Natural killer cell treated with Interleukin-12 subunit alpha and Interleukin-12 subunit beta and Interleukin-15 and Interleukin-18, amount 100 ng/mL, for 72 hours (primary cell): ENCODE results near the gene CENPB. TPM values are rescaled to one million over a fixed set of nuclear protein-coding genes. Genes with fewer than 3 reads are reported as not detected.

Experiments
- ATAC-seq, 2 donors: fragments of 150-1000 bp; cut with Tn5 transposase in 1 of 2; sonication (Bioruptor Pico), chemical (Tn5 transposase) in 1 of 2; 2 replicates each; pipeline ENCODE4 v1.10.0; 2021
- DNase-seq: peaks from one replicate; pipeline ENCODE4 v3.0.0; 2022; ENCODE audit warnings: low spot score
- H3K27ac Mint-ChIP-seq, 2 donors: 1 replicate in 1 of 2; 2 replicates in 1 of 2; pipeline ENCODE4 v1.8.0; 2022; ENCODE audit warnings: mixed read lengths in 2 of 2, mild to moderate bottlenecking in 1 of 2, moderate library complexity in 1 of 2
- H3K27me3 Mint-ChIP-seq, 2 donors: 1 replicate in 1 of 2; 2 replicates in 1 of 2; pipeline ENCODE4 v1.8.0; 2022; ENCODE audit warnings: mixed read lengths in 2 of 2
- H3K36me3 Mint-ChIP-seq: one replicate; pipeline ENCODE4 v1.8.0; 2022; ENCODE audit warnings: mixed read lengths
- H3K4me1 Mint-ChIP-seq, 2 donors: 1 replicate in 1 of 2; 2 replicates in 1 of 2; pipeline ENCODE4 v1.8.0; 2022; ENCODE audit warnings: low read depth in 2 of 2, mixed read lengths in 2 of 2, mild to moderate bottlenecking in 1 of 2
- H3K4me3 Mint-ChIP-seq: one replicate; pipeline ENCODE4 v1.8.0; 2022; ENCODE audit warnings: mixed read lengths
- H3K9me3 Mint-ChIP-seq: 2 replicates; pipeline ENCODE4 v1.8.0; 2022; ENCODE audit warnings: mixed read lengths
- total RNA-seq, 2 donors: library from RNA; stranded (reverse); gene quantifications; one replicate each; pipeline ENCODE4 v1.2.3, GENCODE V29; 2022

The CENPB gene
- total RNA-seq, 2 donors from 2014 or later, result 75.4 to 118 TPM

DNA sequence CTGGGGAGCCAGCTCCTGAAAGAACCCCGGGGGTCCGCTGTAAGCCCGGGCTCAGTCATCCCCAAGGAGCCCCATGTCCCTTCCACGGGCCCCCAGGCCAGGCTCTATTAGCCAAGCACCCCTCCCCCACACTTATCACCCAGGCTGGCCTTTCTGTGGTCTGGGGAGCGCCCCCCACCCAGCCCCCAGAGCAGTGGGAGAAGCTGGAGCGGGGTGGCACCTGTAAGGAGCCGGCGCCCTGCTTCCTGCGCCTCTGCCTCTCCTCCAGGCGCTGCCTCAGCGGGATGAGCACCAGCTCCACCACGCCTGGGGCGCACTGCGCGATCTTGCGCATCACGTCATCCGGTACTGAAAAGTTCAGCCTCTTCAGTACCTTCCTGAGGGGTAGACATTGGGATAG is 7.6 kb downstream of the CENPB start:
- DNase-seq (no peak), ATAC-seq (no peak)
- H3K4me3 Mint-ChIP-seq, result peak overlapping the region; percentile 39
- H3K36me3 Mint-ChIP-seq, result no peaks in the 10 kb centered on the region
- peaks cover 32 to 36% of the 10 kb centered on the region in 2 donors for H3K4me1 Mint-ChIP-seq
- no peaks in the 10 kb centered on the region for H3K9me3 Mint-ChIP-seq
- no peaks in the 10 kb centered on the region for H3K27me3 Mint-ChIP-seq
- no peak overlapping the region for H3K27ac Mint-ChIP-seq

DNA sequence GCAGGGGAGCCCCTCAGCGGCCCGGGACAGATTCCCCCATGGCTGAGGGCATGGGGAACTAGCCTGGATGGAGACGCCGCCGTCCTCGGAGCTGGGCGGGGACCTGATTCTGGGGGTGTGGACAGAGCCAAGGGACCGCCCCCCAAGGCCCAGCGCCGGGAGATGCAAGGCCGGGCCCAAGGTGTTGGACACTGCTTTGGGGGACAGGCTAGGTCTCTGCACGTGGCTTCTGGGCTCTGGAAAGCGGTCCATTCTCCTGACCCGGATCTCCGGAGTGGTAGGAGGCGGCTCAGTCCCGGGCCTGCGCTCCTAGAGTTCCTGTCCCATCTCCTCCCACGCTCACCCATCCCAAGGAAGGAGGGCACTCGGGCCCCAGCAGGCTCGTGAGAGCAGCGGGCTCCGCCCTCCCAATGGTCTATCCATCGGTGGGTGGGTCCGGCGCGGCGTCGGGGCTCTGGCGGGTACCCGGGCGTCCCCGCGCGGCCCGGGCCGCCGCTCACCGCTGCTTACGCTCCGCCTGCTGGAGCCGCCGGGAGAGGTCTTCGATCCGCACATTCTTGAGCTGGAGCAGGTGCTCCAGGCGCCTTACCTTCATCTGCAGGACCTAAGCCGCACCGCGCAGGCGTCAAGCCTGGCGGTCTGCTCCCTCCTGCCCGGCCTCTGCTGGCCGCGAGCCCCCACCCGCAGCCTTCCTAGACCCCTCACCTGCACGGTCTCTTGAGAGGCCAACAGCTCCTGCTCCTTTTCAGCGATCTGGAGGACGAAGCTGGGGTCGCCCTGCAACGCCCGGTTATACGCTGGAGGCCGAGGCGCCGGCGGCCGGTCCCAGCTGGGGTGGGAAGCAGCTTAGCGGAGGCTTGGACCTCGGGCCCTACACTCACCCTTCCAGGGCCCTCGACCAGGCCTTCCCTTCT is 8.6 kb downstream of the CENPB start:
- H3K27ac Mint-ChIP-seq, result no peak overlapping the region
- peaks cover 0 to 2% of the 10 kb centered on the region in 2 donors for H3K27me3 Mint-ChIP-seq

DNA sequence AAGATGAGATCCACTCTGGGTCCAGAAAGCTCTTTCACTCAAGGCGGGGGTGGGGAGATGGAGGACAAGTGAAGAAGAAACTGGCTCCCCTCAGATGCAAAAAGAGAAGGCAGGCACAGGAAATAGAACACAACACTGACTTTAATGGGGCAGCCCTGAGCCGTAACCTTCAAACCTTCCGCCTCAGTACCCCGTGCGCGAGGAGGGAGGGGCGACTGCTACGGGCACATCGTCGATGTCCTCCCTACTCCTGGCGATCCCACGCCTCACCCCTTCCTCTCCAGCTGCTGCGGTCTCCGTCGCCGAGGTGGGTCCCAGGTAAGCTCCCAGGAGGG is 9.2 kb downstream of the CENPB start:
- ATAC-seq, result peak; percentile 18 to 49
- H3K36me3 Mint-ChIP-seq, result no peaks in the 10 kb centered on the region
- H3K4me1 Mint-ChIP-seq, result peaks cover 27 to 31% of the 10 kb centered on the region in 2 donors
- H3K27ac Mint-ChIP-seq, result no peak overlapping the region
- no peak for DNase-seq
- peak overlapping the region; percentile 70 for H3K4me3 Mint-ChIP-seq
- H3K9me3 Mint-ChIP-seq, result no peaks in the 10 kb centered on the region
- H3K27me3 Mint-ChIP-seq, result peaks cover 0 to 2% of the 10 kb centered on the region in 2 donors

More for the DNA sequence above, 8.6 kb downstream of the CENPB start:
- Mint-ChIP-seq H3K9me3 (no peaks in the 10 kb centered on the region), H3K36me3 (no peaks in the 10 kb centered on the region), H3K4me3 (peak overlapping the region; percentile 70), H3K4me1 (peaks cover 27 to 31% of the 10 kb centered on the region in 2 donors)
- ATAC-seq (peak; percentile 83 to 84), DNase-seq (no peak)

DNA sequence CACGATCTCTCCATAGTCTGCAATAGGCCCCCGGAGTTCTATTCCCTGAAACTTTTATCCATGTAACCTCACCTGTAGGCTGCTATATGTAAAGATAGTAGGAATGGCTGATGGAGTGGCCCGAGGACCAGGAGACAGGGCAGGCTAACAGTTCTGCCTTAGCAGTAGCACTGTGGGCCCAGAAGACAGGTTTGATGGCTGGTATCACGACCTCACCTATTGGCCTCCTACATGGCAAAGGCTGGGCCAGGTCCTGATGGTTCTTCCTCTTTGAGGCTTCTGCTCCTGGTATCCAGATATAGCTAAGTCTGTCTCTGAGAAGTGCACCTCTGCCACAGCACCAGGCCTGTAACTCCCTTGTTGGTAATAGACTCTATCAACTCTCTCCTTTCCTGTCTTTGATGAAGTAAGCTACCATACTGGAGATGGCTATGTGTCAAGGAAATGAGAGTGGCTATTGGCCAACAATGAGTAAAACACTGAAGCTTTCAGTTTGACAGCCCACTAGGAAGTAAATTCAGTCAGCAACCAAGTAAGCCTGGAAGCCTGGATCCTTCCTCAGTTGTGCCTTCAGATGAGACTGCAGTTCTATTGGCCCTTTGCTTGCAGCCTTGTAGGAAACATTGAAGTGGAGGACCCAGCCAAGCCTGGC is 11.0 kb downstream of the CENPB start:
- no peak overlapping the region for H3K27ac Mint-ChIP-seq
- no peaks in the 10 kb centered on the region for H3K36me3 Mint-ChIP-seq
- no peak for ATAC-seq
- no peak for DNase-seq
- H3K27me3 Mint-ChIP-seq, result peaks cover 0 to 2% of the 10 kb centered on the region in 2 donors
- H3K9me3 Mint-ChIP-seq, result no peaks in the 10 kb centered on the region
- H3K4me1 Mint-ChIP-seq, result peaks cover 13 to 15% of the 10 kb centered on the region in 2 donors
- no peak overlapping the region for H3K4me3 Mint-ChIP-seq

DNA sequence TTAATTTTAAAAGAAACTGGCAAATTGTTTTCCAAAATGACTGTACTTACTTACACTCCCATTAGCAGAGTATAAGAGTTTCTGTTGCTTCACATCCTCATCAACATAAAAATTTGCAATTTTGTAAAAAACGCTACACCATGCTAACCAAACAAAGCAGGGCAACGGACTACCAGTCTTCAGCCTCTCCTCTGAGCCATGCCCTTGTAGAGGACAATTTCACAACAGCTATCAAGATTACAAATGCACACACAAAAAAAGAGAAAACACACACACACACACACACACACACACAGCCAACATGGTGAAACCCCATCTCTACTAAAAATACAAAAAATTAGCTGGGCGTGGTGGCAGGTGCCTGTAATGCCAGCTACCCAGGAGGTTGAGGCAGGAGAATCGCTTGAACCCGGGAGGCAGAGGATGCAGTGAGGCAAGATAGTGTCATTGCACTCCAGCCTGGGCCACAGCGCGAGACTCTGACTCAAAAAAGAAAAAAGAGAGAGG is 14.9 kb downstream of the CENPB start:
- no peak overlapping the region for H3K4me3 Mint-ChIP-seq
- peaks cover 0 to 2% of the 10 kb centered on the region in 2 donors for H3K27me3 Mint-ChIP-seq
- peaks cover 9 to 13% of the 10 kb centered on the region in 2 donors for H3K4me1 Mint-ChIP-seq
- no peaks in the 10 kb centered on the region for H3K9me3 Mint-ChIP-seq
- H3K27ac Mint-ChIP-seq, result no peak overlapping the region
- ATAC-seq (no peak), DNase-seq (no peak)
- H3K36me3 Mint-ChIP-seq, result no peaks in the 10 kb centered on the region

DNA sequence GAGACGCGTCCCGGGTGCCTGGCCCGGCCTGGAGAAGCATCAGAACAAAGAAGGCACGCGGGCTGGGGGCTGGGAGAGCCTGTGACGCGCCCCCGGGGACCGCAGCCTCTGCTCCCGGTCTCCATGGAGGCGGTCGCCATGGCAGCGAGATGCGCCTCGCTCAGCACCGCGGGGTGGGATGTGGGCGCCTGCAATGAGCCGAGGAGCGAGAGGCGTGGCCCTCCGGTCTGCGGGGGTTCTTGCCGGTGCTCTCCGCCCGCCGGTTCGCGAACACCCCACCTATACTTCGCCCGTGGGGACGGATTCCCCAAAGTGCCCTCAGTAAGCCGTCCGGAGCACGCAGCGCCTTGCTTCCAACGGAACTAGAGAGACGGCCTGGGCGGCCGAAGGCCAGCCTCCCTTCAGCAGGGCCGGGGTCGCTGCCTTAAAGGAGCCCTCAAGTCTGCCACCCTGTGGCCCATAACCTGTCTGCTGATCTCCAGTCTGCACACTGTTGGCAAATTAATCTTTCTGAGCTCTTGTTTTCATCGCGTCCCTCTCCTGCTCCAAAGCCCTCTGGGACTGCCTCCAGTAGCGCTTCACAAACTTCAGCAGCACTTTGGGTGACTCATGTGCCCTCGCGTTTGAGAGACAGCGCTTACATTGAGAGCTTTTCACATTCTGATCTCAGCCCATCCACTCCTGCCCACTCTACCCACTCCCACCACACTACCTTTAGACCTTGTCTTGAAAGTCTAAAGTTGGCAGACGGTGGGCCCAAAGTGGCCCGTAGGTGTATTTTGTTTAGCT is 18.0 kb downstream of the CENPB start:
- H3K4me3 Mint-ChIP-seq, result peak overlapping the region; percentile 95
- peaks cover 9 to 12% of the 10 kb centered on the region in 2 donors for H3K4me1 Mint-ChIP-seq
- ATAC-seq (peak; percentile 67 to 72), DNase-seq (peak; percentile 82)
- H3K27ac Mint-ChIP-seq, result peak overlapping the region; percentile 78 to 79
- H3K9me3 Mint-ChIP-seq, result no peaks in the 10 kb centered on the region
- no peaks in the 10 kb centered on the region for H3K36me3 Mint-ChIP-seq
- no peaks in the 10 kb centered on the region for H3K27me3 Mint-ChIP-seq

DNA sequence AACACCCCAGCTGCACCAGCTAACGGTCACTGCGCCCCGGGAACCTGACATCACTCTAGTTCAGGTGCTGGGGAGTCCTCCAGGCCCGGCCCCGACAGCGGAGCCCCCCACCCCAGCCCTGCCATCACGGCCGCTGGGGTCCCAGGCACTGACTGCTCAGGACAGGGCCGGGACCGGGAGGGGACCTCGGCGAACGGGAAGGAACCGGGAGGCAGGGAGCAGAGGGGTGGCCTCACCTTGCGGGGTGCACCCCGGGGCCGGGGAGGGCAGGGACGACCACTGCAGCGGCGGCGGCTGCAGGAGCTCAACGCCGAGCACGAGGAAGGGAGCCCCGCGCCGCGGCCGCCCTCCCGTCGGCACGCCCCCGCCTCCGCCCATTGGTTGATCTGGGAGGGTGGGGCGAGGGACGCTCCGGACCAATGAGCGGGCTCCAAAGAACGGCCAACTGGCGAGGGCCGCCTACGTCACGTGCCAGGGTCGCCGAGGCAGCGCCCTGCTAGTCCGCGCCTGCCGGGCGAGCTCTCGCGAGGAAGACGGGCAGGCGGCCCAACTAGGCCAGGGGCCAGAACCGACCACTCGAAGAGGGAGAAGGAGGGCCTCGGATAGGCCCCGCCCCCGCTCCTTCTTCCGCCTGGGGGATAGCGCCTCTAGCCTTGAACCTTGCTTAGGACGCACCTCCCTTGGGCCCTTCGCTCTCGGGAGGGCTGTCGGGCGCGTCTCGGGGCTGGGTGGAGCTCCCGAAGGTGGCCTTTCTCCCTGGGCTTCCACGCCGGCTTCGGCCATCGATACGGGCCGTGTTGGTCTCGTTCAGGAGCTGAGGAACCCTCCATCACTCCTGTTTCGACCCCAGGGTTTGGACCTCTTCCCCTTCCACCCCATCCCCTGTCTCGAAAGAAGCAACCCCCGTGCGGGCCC is 18.9 kb downstream of the CENPB start, which contains the start of gene ADISSP:
Gene ADISSP (minus strand): TSS at position 327 of the 915 bp plus-strand sequence. CDS start 7,653 bp downstream, outside the sequence.
- peaks cover 9 to 12% of the 10 kb centered on the region in 2 donors for H3K4me1 Mint-ChIP-seq
- no peaks in the 10 kb centered on the region for H3K27me3 Mint-ChIP-seq
- H3K27ac Mint-ChIP-seq, result peak within 1 kb of the TSS; percentile 78 to 79
- ATAC-seq, result peak; percentile 97
- DNase-seq, result peak; percentile 100
- H3K9me3 Mint-ChIP-seq, result no peaks in the 10 kb centered on the region
- peak within 1 kb of the TSS; percentile 95 for H3K4me3 Mint-ChIP-seq
- H3K36me3 Mint-ChIP-seq, result no peaks in the 10 kb centered on the region

DNA sequence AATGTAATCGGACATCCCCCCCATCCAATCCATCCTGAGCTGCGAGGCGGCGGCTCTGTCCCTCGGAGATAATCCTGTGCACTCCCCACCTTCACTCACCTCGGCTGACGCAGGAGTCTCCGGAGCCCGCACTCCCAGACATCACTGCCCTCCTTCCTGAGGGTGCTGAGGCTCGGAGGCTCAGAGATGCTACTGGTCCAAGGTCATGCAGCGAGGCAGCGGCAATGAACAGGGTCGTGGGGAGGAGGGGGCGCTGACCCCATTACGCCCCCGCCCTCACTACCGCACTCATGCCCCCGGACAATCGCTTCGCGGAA is 19.5 kb downstream of the CENPB start:
- Mint-ChIP-seq H3K27me3 (no peaks in the 10 kb centered on the region), H3K4me1 (peaks cover 9 to 12% of the 10 kb centered on the region in 2 donors), H3K36me3 (no peaks in the 10 kb centered on the region), H3K4me3 (peak overlapping the region; percentile 95), H3K27ac (no peak overlapping the region), H3K9me3 (no peaks in the 10 kb centered on the region)
- no peak for DNase-seq
- no peak for ATAC-seq

DNA sequence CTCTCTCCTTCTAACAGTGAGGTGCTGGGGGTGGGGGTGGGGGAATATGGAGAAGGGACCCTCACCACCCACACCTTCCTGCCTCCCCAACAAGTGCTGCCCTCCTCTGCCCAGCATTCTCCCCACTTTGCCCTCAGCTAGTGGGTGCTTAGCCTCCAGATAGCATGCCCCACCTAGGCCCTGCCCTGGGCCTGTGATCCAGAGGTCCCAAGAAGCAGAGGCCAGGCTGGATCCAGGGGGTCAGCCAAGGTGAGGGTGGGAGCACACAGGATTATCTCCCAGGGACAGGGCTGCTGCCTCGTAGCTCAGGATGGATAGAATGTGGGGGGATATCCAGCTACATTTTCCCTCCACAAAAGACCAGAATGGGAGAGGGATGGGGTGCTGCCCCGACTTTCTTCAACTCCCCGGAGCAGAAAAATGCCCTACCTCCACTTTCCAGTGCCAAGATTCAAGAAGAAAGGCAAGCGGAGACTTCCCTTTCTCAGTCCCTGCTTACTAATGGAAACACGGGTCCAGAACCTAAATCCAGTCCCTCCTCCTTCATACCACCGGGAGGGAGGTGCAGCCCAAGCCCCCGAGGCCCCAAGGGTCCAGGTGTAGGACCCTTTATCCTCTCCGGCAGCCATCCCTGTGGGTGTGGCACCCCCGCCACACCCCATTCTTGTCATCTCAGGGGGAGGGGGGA is 20.0 kb downstream of the CENPB start:
- ATAC-seq, result no peak
- Mint-ChIP-seq H3K27me3 (no peaks in the 10 kb centered on the region), H3K36me3 (no peaks in the 10 kb centered on the region), H3K9me3 (no peaks in the 10 kb centered on the region), H3K4me1 (peaks cover 9 to 12% of the 10 kb centered on the region in 2 donors), H3K4me3 (peak overlapping the region; percentile 95), H3K27ac (no peak overlapping the region)
- DNase-seq, result no peak

DNA sequence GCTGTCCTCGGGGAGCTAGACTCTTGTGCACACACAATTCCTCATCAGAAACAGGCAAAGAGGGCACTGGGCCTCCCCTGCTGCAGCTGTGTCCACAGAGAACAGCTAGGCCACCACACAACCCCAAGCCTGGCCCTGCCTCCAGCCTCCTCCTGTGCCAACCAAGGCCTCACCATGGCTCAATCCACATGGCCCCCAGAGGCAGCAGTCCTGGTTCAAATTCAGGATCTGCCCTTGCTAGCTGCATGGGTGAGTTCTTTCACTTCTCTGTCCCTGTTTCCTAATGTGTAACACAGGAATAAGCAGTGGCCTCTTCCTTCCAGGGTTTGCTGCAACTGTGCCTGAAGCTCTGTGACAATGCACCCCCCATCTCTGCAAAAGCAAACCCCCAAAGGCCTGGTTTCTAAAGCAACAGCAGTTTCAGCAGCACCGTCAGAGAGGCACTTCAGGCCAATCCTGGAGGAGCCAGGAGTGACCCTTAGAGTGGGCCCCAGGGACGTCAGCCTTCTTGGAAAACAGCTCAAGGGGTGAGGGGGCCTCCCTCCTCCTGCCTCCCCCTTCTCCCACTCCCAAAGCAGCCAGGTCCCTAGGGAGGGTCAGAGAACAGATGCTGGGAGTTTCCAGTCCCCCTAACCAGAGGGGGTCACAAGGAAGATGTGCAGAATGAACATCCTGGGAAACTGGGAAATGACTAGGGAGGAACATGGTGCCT is 21.2 kb downstream of the CENPB start:
- no peaks in the 10 kb centered on the region for H3K36me3 Mint-ChIP-seq
- H3K9me3 Mint-ChIP-seq, result no peaks in the 10 kb centered on the region
- no peak for DNase-seq
- ATAC-seq, result no peak
- H3K27me3 Mint-ChIP-seq, result no peaks in the 10 kb centered on the region
- peaks cover 9 to 12% of the 10 kb centered on the region in 2 donors for H3K4me1 Mint-ChIP-seq
- no peak overlapping the region for H3K27ac Mint-ChIP-seq
- H3K4me3 Mint-ChIP-seq, result no peak overlapping the region

DNA sequence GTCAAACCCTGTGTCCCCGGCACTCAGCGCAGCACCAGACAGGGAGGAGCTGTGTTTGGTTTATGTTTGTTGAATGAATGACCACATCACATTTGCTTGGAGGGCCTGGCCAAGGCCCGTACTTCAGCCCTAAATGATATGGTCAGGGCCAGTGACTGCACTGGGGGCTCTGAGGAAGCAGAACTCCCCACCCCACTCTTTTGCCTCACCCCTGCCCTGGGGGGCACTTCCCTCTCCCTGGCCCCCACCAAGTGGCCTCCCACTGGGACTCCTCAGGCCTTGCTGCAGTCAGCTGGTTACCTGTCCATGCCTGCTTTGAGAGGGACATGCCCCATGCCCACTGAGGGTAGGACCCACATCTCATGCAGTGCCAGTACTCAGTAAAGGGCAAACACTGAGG is 21.9 kb downstream of the CENPB start:
- Mint-ChIP-seq H3K9me3 (no peaks in the 10 kb centered on the region), H3K36me3 (no peaks in the 10 kb centered on the region), H3K27me3 (no peaks in the 10 kb centered on the region), H3K4me1 (peaks cover 9 to 12% of the 10 kb centered on the region in 2 donors), H3K27ac (no peak overlapping the region), H3K4me3 (no peak overlapping the region)
- DNase-seq (no peak), ATAC-seq (no peak)
